Activated CD8-positive, alpha-beta memory T cell treated with anti-CD3 and anti-CD28 coated beads, Interleukin-2, amount 50 U/mL, for 24 hours (primary cell): Measurements from ENCODE around the gene KCNQ1OT1.
A peak's percentile ranks its signal among the peaks of the same experiment; 100 is the strongest.

Source experiments
- DNase-seq: peaks from one replicate; pipeline ENCODE4 v3.0.0-alpha.2; 2020; ENCODE audit errors: extremely low read depth

Gene KCNQ1OT1

DNA sequence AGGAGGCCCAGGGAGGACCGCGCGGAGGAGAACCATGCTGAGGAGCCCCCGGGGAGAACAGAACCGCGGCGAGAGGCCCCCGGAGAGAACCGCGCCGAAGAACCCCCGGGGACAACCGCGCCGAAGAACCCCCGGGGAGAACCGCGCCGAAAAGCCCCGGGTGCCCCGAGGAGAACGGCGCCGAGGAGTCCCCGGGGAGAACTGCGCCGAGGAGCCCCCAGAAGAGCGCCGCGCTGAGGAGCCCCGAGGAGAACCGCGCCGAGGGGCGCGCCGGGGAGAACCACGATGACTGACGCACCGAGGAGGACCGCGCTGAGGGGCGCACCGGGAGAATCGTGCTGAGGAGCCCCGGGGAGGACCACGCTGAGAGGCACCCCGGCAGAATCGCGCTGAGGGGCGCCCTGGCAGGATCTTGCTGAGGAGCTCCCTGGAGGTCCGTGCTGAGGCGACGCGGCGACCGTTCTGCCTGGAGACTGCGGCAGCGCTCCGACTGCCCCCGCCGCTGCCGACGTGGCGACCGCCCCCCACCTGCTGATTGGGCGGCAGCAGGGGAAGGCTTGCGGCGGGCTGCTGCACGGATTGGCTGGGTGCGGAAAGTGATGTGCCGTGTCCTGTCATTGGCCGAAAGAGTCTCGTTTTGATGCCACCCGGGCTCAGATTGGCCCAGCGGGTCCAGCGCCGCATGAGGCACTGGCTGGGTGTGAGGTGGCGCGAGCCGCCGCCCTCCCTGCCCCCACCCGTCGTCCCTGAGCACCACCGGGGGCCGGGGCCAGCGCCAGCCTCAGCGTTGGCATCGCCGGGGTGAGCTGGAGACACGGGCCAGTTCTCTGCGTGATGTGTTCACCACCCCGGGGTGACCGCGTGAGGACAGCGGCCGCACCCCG lies at the start of gene KCNQ1OT1:
TSS of gene KCNQ1OT1 (minus strand) at position 464 of the 884 bp plus-strand sequence.
- peak; percentile 64 for DNase-seq

DNA sequence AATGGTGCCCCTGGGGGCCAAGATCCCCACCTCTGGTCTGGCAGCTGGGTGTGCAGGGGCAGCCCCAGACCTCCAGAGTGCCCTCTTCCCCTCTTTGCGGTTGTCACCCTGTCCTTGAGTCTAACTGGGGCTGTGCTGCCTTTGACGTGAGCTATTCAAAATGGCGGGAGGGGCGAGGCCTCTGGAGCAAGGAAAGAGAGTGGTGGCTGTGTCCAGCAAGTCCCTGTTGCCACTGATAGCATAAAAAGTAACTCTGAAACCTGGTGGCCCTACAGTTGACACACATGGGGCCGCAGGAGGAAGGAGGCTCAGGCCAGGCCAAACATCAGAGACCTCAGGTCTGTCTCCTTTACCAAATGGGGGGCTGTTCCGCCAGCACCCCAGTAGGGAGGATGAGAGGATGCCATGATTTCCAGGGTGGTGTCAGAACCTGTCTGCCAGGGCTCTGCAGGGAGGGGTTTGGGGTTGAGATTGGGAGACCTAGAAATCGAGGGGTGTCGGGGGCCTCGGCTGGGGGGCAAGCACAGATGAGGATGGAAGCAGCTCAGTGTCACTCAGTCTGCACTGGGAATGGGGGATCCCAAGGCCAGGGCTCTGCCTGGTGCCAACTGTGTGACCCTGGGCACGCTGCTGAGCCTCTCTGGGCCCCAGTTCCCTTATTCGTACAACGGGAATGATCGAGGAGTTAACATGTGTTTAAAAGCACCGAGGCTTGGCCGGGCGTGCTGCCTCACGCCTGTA lies 49.2 kb upstream of the KCNQ1OT1 start:
- DNase-seq, result no peak

DNA sequence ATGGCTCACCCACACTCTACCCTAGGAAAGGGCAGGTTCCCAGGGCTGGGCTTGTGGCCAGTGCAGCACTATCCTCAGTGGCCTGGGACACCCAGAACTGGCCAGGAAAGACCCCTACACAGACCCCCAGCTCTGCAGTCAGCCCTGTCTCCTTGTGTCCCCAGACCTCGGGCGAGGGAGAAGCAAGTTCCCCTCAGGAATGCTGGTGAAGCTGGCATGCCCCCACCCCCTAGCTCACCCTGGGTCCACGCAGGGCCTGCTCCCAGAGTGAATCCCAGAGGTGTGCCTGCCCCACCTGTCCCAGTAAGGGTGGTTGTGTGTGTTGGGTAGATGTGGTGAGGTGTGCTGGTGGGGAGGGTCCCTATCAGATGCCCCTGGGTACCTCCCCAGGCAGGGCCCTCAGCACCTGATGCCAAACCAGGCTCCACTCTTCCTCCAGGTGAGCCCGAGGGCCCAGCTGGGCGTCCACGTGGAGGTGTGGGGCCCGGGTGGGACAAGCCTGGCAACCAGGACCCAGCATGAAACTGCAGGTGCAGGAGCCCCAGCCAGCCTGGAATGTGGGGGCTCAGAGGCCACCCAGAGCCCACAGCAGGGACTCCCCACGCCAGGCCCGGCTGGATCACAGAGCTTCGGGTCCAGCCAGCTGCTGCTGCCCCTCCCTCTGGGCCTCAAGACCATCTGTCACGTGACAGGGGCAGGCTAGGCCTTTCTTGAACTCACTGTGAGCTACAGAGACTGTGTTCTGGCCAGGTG lies 48.4 kb upstream of the KCNQ1OT1 start:
- DNase-seq, result no peak

DNA sequence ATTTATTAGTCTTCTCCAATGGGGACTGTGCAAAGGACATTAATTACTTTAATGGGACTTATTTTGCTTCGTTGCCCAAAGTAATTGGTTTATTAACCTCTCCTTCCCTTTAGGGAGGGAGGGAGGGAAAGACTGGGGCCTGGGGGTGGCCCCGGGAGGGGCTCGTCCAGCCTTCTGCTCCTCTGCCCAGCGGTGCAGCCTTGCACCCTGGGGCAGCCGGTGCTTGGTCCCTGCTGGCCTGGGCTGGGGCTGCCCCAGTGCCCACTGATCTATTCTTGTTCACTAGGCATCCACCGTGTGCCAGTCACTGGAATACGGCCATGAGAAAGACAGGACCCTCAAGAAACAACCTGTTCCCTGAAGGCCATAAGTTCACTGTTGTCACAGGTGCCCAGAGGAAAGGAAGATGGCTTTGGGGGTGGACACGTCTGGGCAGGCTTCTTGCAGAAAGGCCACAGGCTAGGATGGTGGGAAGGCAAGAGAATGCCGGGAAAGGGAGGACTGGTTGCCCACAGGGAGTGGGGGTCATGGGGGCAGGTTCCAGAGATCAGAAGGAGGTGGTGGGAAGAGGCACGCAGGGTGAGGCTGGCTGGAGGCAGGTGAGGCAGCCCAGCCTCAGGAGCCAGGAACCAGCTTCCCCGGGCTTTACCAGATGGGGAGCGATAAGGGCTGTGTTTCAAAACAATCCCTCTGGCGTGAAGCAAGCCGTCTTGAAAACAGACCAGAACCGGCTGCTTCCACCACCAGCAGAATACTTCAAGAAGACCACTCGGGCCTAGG lies 47.6 kb upstream of the KCNQ1OT1 start:
- DNase-seq, result no peak

DNA sequence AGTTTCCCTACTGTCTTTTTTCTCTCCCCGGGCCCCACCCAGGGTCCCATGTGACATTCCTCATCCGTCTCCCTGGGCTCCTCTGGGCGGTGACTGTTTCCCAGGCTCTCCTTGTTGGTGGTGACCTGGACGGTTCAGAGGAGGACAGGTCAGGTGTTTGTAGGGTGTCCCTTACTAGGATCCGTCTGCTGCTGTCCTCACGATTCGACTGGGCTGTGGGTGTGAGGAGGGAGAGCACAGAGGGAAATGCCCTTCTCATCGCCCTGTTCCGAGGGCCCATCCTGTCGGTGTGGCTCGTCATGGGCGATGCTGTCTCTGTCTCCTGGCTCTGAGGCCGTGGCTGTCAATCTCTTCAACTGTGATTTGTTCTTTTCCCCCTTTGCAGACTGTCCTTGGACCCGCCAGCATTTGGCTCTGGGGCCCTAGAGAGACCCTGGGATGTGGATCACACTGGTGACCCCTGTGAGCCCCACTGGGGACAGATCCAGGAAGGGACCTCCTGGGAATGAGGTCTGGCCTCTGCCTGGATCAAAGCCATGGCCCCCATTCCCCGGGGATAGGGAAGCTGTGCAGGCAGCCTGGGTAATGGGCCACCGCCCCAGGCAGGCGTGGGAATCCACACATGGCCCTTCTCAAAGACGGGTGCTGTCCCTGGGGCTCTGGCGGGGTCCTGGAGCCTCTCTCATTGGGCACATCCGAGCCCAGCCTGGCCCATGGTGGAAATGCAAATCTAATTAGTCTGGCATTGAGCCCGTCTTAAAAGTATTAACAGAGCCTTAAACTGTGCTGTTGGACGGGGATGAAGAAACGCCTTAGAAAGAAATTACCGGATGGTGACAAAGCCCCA lies 46.8 kb upstream of the KCNQ1OT1 start:
- no peak for DNase-seq

DNA sequence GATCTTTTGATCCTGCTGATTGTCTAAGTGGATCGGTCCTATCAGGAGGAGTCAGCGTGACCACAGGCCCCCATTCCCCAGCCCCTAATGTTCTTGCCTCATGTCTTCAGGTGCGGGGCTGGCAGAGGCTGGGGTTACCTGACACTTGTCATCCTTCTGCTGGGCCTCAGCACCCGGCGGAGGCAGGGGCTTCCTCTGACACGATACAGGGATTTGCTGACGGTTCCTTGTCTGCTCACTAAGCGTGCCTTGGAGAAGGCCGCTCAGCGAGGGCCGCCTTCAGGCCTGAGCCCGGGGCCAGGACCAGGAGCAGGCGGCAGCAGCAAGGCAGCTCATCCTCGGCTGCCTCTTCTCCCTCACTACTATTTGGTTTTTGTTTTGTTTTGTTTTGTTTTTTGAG lies 45.7 kb upstream of the KCNQ1OT1 start:
- DNase-seq, result no peak

DNA sequence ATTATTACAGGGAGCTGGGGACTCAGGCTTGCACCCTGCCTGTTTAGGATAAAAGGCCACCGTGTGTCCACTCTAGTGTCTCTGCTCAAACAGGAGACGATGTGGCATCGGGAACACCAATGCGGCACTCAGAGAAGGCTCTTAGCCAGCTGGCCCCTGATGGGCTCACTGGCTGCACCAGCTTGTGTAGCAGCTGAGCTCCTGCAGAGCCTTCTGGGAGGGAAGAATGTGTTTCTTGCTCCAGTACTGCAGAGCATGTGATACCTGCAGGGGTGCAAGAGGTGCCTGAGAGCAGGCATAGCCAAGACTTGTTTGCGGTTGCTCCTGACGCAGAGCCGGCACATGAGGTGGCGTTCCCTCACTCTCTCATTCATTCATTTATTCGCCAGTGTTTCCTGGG lies 44.4 kb upstream of the KCNQ1OT1 start:
- no peak for DNase-seq

DNA sequence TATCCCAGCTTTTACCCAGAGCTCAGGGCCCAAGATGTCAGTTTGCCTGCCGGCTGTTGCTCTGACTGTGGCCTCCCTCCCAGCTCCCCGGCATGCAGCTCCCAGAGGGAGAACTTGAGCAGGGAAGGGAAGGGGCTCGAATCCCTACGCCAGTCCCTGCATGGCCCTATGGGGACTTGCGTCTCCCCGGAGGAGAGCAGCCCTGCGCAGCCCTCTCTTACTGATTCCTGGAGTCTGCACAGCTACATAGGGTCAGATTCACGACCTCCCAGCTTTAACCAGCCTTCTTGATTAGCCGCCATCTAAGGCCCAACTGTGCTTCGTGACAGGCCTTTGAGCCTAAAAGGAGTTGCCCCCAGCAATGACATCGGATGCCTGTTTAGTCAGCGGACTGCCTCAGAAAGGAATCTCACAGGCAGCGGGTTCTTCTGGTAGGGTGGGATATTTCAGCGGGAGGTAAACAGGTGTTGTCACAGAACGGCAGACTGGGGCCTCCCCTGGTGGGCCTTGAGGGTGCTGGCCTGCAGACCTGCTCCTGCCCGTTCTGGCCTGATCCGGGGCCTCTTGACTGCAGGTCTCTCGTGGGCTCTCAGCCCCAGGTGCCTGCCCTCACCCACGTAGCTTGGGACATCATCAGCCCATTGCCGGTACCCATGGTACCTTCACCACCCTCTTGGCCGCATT lies 43.8 kb upstream of the KCNQ1OT1 start:
- no peak for DNase-seq

DNA sequence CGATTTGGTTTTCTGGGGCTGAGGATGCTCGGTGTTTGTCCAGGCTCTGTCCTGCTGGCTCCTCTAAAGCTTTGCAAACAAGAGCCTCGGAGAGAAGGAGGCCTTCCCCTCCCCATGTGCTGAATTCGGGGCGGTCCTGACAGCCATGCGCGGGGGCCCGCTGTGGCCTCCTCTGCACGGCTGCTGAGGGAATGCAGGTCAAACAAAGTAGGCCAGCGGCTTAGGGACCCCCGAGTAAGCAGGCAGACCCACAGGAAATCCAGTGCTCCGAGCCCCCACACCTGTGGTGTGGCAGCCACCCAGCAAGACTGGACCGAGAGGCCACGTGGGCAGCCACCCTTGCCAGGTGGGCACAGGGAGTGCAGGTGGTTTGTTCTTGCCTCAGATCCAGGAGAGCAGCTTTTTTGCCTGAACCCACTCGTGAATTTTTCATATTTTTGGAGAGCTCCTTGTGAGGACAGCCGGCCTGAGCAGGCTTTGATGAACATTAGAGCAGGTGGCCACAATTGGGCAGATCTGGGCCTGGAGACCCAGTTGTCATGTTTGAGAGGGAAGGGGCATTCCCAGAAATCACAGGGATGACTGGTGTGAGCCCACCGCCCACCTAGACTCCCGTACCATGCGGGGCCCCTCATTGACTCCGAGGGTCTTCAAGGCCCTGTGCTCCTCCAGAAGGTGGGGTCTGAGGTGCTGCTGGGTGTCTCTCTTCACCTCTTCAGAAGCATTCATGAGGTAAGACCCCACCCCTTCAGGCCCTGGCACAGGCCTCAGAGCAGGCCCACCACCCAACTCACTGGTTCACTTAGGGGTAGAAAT lies 43.0 kb upstream of the KCNQ1OT1 start:
- DNase-seq, result no peak

DNA sequence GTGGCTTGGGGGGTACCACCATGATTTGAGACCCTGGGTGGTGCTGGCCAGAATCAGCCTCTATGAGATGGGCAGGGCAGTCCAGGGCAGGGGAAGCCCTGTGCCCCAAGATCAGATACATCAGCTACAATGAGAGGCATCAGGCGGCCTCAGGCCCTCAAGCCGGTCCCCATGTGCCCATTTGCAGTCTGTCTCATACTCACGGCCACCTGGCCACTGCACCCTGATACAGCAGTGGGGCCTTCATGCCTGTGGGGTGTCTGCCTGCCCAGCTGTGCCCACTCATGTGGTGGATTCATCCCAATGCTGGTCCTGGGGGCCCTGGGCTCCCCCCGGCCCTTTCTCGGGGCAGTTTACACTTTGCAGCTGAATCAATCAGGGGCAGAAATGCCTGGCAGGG lies 42.4 kb upstream of the KCNQ1OT1 start:
- no peak for DNase-seq

DNA sequence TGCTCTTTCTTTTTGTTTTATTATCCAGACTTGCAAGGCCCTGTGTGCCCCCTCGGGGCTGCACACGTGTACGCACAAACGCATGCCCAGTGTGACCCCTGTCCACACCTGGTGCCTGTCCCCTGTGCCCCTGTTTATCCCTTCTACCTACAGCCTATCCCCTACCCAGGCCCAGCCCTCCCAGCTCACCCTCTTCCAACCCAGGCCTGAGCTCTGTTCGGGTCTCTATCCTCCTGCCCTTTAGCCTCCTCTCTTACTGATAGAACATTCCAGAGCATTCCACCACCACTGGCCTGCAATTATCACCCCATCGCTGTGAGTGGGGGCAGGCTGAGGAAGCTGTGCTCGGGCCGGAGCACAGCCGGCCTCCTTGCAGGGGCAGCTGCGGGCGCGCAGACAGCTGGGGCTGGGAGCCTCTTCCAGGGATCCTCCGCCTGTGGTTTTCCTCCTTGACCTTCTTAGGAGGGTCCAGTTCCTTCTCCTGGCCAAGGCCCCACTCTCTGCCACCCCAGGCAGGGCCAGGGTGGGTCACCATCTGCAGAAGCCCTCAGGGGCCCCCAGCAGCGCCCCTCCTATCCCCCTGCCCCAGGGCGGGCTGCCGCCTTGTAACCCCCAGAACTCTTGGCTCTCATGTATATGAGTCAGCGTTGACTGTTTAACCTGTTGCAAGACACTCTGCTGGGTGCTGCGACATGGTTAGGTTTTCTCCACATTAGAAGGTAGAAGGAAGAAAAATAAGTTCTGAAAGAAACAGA lies 41.8 kb upstream of the KCNQ1OT1 start:
- DNase-seq, result no peak

DNA sequence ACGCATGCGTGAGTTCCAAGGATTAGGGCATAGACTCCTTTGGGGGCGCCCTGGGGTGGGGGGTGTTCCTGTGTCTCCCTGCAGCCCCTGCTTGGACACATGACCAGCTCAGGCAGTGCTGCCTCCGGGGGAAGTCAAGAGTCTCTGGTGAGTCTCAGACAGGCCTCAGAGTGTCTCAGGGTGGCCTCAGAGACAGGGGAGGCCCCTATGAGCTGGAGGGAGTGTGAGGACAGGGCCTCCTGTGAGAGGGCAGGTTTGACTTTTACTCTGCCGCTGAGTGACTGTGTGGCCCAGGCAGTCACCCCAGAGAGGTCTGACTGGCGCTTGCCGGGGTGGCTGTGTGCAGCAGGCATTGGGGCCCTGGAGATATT lies 41.2 kb upstream of the KCNQ1OT1 start:
- DNase-seq, result no peak

DNA sequence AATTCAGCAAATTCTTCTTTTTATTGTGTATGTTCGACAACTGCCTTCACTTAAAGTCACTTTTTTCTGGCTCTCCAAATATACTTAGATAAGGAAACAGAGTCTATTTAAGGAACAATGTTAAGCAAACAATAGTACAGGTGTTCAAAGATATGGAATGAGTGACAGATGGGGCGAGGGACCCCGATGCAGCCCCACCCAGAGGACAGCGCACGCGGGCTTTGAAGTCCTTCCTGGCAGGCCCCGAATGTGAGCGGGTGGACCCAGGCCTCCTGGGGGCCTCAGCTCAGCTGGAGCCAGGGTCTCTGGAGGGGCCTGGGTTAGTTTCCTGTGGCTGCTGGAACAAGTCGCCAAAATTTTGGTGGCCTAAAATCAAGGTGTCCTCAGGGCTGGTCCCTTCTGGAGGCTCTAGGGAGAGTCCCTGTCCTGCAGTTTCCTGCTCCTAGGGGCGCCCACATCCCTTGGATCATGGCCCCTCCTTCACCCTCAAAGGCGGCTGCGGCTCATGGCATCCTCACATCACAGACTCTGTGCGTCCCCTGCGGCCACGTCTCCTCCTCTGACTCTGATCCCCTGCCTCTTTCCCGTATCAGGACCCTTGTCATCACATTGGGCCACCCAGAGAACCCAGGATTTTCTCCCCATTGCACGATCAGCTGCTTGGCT lies 40.6 kb upstream of the KCNQ1OT1 start:
- no peak for DNase-seq

DNA sequence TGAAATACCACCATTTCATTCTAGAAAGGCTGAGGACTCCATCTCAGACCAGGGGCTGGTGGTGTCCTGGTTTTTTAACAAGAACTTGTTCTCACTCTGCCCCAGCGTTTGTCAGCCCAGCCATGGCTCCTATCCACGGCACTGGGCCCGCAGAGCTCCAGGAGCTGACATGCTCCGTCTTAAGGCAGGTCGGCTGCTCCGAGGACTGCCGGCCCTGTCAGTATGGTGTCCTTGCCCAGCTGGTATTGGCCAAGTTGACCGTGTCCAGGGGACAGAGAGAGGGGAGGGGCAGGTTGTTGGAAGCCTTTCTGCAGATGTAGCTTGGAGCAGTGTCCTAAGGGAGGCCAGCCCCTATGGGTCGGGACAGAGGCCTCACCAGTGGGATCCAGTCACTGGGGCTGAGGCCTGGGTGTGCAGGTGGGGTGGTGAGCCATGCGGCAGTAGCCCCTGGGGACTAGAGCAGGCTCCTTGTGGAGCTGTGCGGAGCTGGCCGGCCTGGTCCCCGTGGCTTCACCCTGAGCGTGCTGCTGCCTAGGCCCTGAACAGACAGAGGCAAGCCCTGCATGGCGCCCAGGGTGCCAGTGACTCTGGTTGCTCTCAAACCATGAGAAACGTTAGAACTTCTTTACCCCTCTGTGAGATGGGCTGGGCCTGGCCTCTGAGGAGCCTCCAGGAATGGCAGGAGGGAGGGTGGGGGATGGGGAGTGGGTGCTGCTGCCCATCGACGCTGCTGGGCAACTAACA lies 39.9 kb upstream of the KCNQ1OT1 start:
- no peak for DNase-seq

DNA sequence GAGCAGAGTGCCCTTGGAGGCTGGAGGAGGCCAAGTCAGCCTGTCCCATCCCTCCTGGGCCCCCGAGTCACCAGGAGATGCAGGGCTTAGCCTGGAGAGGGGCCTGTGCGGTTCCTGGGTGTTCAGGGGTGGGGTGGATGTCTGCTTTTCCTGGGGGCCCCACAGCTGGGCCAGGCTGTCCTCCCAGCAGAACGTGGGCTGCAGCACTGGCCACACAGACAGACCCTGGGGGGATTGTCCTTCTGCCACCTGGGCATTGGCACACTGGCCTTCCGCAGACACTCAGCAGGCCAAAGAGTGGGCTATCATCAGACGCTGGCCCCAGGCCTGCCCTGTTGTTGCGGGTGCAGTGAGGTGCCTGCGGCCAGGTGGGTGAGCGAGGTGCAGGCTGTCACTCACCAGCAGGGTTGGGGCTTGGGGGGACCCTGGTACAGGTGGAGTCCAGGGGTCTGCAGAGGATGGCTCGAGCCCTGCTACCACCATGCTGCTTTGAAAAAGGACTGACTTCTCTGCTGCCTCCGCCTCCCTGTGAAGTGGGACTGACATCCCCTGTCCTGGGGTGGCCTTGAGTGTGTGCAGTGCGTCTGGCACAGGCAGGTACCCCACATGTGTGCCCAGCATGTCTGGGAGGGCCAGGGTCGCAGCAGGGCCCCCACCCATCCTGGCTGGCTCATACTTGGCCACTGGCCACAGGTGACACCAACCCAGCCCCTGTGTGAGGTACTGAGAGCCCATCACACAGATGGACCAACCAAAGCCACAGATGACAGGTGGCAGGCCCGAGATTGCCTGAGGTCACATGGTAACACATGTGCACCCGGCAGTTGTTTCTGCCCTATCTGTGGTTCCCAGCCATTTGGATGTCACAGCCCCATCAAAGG lies 39.0 kb upstream of the KCNQ1OT1 start:
- DNase-seq, result no peak

DNA sequence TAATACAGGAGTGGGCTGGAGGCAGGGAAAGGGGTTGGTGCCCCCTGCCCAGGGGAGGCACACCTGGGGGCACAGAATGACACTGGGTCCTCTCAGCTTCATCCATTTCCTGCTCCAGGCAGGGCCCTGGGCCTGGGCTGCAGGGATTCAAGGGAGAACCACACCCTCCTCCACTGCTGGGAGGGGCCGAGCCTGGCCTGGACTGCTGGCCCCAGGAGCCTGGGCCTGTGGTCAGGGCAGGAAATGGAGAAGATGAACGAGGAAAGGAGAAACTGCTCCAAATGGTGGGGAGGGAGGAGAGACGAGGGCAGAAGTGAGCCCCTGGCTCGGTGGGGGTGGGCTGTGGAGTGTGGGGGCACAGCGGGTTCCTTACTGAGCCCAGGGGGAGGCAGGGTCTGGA lies 38.1 kb upstream of the KCNQ1OT1 start:
- no peak for DNase-seq
